Left hindlimb (tissue), 1 donor: ENCODE measurements around the gene DNAJC1.
"Not testable (repeated sequence)": the region's sequence is repeated elsewhere in the genome, so short reads cannot be mapped to it uniquely, and the experiment has no call there.

ENCODE experiments used
- DNase-seq: peaks from one replicate; pipeline ENCODE4 v3.0.0-alpha.2; 2018

DNAJC1 gene, protein sequence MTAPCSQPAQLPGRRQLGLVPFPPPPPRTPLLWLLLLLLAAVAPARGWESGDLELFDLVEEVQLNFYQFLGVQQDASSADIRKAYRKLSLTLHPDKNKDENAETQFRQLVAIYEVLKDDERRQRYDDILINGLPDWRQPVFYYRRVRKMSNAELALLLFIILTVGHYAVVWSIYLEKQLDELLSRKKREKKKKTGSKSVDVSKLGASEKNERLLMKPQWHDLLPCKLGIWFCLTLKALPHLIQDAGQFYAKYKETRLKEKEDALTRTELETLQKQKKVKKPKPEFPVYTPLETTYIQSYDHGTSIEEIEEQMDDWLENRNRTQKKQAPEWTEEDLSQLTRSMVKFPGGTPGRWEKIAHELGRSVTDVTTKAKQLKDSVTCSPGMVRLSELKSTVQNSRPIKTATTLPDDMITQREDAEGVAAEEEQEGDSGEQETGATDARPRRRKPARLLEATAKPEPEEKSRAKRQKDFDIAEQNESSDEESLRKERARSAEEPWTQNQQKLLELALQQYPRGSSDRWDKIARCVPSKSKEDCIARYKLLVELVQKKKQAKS

DNA sequence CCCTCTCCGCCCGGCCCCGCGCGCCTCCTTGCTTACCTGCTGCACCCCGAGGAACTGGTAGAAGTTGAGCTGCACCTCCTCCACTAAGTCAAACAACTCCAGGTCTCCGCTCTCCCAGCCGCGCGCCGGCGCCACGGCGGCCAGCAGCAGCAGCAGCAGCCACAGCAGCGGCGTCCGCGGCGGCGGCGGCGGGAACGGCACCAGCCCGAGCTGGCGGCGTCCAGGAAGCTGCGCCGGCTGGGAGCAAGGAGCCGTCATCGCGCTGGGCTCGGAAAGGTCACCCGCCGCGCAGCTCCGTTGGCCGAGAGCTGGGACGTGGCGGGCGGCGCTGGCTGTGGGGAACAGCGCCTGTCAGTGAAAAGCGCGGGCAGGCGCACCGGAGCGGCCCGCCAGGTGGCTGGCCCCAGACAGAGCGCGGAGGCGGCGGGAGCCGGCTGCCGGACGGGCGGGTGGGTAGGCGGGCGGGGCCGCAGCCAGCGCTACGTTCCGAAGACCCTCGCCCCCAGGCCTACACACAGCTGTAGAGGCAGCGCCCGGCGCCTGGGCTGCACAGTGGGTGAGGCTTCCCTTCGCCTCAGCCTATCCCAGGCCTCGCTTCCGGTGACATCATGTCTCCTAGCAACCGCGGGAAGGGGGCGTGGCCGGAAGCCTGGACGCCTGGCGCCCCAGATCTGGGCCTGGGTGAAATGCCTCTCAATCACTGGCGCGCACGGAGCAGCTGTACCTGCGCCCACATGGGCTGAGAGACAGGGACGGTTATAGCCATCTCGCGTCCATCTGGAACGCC is at the start of gene DNAJC1:
TSS of gene DNAJC1 (minus strand) at position 554 of the 787 bp plus-strand sequence. CDS start at position 258, 296 bp downstream.
- DNase-seq: peak; percentile 98

DNA sequence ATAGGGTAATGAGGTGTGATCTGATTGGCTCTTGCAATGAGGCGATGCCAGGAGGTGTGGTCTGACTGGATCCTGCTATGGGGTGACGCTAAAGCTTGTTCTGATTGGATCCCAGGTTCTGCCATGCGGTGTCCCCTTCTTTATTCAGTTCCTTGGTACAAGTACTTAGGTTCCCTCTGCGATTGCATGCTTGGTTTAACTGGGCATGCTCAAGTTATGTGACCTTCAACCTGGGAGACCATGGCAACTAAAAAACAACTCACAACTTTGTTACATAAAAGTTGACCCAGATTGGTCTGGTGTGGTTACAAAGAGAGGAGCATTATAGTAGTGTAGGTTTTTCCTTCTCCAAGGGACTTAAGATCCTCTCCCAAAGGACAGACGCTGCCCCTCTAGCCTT is 49.5 kb upstream of the DNAJC1 start:
- DNase-seq: no peak

DNA sequence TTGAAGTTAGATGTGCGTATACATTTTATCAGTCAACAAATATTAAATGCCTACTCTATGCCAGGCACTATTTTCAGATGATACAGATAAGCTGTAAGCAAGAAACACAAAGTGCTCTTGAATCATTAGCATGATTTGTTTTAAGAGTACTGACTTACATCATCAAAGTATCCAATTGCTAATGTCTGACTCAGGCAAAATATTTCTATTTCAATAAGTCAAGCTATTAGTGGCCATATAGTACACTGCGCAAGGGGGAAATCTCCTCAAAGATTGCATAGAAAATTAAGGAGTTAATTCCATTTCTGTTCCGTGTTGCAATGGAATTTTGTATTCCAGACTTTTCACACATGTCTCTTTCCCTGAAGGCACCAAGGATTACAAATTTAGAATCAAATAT is 46.1 kb upstream of the DNAJC1 start:
- no peak for DNase-seq

DNA sequence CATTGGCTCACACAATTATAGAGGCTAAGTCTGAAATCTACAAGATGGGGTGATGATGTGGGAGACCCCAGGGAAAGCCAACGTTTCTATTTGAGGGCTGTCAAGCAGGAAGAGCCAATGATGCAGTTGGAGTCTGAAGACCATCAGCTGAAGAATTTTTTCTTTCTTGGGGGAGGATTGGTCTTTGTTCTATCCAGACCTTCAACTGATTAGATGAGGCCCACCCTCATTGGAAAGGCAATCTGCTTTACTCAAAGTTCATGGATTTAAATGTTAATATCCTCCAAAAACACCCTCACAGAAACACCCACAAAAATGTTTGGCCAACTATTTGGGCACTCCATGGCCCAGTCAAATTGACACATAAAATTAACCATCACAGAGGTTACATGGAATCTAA is 44.3 kb upstream of the DNAJC1 start:
- DNase-seq: no peak

DNA sequence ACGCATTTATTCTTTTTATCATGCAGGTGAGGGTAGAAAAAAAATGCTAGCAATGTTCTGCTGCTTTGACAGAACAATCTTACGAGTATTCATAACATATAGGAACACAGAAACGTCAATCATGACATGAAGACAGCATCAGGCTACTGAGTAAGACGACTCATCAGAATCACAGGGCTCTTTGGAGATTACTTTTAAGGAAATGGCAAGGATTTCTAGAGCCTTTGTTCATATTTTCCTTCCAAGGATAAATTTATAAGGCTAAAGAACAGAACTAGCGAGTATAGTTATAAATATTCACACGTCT is 39.8 kb upstream of the DNAJC1 start:
- DNase-seq: no peak

DNA sequence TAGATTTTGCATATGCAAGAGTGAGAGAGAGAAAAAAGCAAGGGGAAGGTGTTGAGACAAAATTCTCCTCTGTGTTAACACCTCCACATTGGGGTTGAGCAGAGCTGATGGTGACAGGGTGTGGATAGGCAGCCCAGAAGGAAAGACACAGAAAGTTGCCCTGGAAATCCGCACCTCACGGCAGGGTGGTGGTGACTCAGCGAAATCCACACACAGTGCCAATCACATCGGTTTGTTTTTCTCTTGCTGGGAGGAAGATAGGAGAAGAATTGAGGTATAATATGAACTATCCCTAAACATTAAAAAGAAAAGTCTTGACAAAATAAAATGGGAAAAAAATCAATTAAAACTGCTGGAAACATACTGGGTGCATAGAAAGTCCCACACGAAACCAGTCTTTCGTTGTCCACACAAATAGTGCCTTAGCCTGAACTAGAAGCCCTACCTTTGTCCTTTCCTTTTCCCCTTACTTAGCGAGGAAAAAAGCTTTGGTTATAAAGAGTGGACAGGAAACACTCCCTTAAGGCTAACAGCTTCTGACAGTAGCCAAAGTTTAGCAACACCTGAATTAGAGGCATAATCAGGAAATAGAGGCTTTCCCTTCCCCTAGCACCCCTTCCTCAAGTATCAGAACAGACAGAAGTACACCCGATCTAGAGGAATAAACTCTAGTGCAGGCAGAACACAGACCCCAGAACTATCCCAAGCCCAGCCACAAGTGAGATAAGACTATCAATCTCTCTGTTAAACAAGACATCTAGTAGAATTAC is 39.2 kb upstream of the DNAJC1 start:
- no peak for DNase-seq

GRCh38 chr10:22034333-22034732 is 30.8 kb upstream of the DNAJC1 start:
- no peak for DNase-seq

GRCh38 chr10:22032268-22032667 is 28.7 kb upstream of the DNAJC1 start:
- DNase-seq: not testable (repeated sequence)

GRCh38 chr10:22030421-22030820 is 26.9 kb upstream of the DNAJC1 start:
- no peak for DNase-seq

DNA sequence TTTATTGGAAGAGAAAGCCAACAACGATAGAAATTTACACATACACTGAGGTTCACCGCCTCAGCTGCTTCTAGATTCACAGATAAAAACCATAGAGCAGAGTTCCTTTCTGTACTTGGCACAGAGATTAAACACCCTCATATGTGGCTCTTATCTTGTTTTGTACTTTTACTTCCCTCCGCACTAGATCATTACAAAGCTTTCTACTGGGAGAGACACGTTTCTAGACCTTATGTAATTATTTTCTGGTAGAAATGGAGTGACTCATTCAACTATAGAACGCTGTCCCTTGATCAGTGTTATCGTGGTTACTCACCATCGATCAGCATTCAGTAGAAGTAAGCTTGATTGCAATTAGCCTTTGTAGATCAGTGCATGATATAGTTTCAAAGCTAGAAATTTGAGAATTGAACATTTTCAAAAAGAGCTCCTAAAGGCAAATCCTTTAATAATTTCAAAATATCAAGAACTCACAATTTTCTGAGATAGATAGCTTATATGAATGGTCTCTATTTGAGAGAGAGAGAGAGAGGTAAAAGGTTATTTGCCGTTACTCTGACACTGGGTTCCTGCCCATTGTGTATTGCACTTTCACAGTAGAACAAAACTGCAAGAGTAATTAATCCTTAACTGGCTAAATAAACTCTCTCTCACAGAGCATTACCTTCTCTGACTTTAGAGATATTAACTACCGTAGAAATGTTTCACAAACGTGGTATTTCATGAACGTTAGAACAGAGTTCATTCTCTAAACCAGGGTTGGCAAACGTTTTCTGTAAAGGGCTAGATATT is 26.1 kb upstream of the DNAJC1 start:
- DNase-seq: no peak

DNA sequence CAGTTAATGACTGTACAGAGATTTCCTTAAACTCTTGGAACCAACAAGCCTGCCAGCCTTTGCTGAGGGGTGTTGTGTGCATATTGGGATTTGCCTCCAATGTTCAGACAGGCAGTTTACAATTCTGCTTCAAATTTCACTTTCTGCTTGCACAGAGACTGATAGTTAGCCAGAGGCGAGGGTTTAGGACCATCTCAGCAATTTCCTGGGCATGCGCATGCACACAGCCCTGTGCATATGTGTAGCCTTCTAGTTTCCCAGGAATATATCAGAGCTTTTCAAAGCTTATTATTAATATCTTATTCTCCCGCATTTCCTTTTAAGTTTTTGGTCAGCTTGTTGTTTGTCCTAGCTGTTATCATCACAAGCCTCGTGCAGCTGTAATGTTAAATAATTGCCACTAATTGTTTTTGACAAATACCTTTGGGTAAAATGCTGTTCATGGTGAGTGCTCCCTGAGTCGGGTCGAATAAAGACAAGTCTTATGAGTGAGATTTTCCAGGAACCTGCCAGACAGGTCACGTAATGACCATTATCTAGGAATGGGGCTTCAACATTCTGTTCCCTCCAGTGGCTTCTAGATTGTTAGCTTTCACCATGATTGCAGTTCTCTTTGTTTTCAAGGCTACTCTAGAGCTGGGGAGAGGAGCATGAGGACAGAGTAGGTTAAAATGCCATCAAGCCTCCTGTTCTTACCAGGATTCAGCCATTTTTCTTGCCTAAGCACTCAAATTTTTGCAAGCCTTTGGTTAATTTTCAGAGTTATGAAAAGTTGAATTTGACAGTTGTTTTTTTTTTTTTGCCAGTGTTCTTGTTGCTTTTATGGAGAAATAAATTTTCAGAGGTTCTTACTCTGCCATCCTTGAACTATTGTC is 24.1 kb upstream of the DNAJC1 start:
- no peak for DNase-seq

DNA sequence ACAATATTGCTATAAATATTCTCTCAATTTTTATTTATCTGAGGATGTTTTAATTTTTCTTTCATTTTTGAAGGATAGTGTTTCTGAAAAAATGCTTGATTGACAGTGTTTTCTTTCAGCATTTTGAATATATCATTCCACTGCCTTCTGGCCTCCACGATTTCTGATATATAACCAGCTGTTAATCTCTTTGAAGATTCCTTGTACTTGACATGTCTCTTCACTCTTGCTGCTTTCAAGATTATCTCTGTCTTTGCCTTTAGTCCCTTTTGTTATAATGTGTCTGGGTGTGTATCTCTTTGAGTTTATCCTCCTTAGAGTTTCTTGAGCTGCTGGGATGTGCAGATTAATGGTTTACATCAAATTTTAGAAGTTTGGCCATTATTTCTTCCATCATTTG is 22.8 kb upstream of the DNAJC1 start:
- DNase-seq: no peak

DNA sequence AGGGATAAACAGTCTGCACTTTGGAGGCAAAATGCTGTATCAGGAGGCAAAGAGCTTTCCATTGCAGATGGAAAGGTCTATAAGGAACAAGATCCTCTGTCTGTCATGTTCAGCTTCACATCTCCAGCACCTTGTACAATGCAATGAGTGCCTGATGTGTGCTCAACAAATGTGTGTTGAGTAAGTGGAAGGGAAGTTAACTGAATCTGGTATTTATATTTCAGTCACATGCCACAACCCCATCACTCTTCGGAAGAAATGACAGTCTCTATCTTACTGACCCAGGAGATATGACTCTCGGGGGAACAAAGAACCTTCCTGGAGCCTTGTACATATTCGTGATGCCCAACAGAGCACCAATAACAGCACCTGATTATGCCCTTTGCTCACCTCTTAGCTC is 20.0 kb upstream of the DNAJC1 start:
- DNase-seq: no peak

- DNase-seq: no peak
Observed at GRCh38 chr10:22022257-22023032, 18.9 kb upstream of the DNAJC1 start.

- DNase-seq: not testable (repeated sequence)
Observed at GRCh38 chr10:22021144-22021543, 17.6 kb upstream of the DNAJC1 start.

GRCh38 chr10:22017283-22018020 is 13.9 kb upstream of the DNAJC1 start:
- no peak for DNase-seq

GRCh38 chr10:22016046-22016705 is 12.6 kb upstream of the DNAJC1 start:
- no peak for DNase-seq

- no peak for DNase-seq
Observed at GRCh38 chr10:22010973-22011408, 7.5 kb upstream of the DNAJC1 start.

DNA sequence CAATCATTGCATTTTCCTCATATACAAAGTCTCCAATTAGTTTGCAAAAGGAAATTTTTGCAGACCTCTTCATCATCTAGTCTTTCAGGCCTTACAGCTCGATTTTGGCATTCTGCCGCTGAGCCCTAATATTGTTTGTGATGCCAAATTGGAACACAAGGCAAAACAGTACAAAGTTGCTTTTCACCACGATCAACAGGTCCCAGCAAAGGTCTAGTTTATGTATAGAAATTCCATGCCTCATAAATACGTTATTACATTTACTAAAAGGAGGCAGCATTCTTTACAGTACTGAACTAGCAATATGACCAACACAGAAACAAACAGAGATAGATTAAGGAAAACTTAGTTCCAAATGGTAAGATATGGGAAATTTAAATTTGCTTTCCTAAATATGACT is 7.0 kb upstream of the DNAJC1 start:
- DNase-seq: no peak
